NCI-H1436 (cell line): ENCODE measurements around the gene RBM3.
"Not testable (repeated sequence)": the region's sequence is repeated elsewhere in the genome, so short reads cannot be mapped to it uniquely, and the experiment has no call there.

Source experiments
- DNase-seq: peaks from one replicate; lab custom pipeline; 2025; lab: John Stamatoyannopoulos, UW

Gene RBM3

DNA sequence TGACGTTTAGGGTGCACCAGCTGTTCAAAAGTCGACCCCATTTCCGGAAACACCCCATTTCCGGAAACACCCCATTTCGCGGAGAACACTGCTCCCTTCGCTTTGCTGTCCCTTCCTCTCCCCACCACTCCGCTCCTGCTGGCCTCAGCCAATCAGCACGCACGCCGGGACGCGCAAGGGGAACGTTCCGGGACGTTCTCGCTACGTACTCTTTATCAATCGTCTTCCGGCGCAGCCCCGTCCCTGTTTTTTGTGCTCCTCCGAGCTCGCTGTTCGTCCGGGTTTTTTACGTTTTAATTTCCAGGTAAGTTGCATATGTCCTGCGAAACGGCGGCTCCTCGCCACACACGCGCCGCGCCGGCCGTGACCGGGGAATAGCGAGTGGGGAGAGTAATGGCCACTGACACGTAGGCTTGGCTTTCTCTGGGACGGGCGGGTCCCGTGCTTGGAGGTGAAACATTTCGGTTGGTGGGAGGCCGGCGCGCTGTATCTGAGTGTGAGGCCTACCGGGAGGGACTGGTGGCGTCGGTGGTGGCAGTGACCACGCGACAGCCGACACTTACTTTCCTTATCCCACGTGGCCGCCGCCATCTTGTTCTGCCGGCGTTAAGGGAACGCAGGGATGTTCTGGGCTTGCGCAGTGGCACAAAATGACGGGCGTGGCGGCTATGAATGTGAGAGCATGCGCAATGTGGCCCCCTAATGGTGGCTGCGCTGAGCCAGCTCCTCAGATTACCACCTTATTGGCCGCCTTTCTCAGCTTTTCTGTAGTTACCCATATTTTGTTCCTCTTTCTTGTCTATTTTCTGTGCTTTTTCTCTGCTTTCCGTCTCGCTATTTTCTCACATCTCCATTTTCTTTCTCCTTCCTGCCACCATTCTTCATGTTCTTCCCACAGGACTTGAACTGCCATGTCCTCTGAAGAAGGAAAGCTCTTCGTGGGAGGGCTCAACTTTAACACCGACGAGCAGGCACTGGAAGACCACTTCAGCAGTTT lies at the start of gene RBM3:
TSS of gene RBM3 (plus strand) at position 215 of the 997 bp plus-strand sequence. CDS start at position 912, 697 bp downstream.
- peak; percentile 85 for DNase-seq

GRCh38 chrX:48525853-48526252 lies 48.4 kb upstream of the RBM3 start:
- DNase-seq = not testable (repeated sequence)

DNA sequence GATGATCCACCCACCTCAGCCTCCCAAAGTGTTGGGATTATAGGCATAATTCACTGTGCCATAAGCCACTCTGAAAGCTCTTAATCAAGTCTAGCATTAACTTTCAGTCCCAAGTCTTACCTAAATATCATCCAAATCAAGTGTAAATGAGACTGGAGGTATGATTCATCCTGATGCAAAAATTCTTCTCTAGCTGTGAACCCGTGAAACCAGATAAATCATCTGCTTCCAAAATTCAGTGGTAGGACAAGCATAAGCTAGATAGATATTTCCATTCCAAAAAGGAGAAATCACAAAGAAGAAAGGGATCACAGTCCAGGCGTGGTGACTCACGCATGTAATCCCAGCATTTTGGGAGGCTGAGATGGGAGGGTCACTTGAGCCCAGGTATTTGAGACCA lies 43.5 kb upstream of the RBM3 start:
- no peak for DNase-seq

GRCh38 chrX:48531358-48531959 lies 42.8 kb upstream of the RBM3 start:
- DNase-seq = no peak

GRCh38 chrX:48532161-48532560 lies 42.1 kb upstream of the RBM3 start:
- no peak for DNase-seq

DNA sequence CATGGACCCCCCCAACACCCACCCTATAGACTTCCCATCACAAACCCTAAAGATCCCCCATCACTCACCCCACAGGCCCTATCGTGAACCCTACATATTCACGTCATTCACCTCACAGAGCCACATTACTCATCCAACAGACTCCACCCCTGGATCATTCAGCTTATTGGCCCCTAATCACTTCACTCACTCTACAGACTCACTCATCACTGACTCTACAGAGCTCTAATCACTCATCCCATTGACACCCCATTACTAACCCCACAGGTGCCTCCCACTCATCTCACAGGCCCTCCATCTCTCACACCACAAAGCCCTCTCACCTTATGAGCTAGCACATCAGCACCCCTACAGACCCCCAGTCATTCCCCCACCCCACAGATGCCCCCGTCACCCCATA lies 41.1 kb upstream of the RBM3 start:
- no peak for DNase-seq

GRCh38 chrX:48538641-48539344 lies 35.5 kb upstream of the RBM3 start:
- DNase-seq = no peak

GRCh38 chrX:48539345-48540027 lies 34.8 kb upstream of the RBM3 start, which contains the start of gene TBC1D25:
Gene TBC1D25 (plus strand): TSS chrX:48539714. CDS start chrX:48539798, 84 bp downstream.
- DNase-seq = peak; percentile 95

DNA sequence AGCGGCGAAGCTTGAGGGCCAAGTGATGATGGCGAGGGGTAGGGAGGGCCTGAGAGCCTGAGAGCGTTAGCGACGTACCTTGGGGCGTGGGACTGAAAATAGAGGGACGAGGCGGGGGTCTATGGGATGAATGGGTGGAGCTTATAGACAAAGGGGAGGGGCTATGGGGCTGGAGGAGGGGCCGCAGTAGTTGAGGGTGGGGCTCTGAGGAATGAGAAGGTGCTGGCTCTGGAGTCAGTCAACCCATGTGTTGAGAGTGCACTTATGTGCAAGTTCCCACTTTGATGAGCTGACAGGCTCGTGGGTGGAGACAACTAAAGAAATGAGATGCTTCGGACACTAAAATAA lies 34.3 kb upstream of the RBM3 start:
- DNase-seq = no peak

DNA sequence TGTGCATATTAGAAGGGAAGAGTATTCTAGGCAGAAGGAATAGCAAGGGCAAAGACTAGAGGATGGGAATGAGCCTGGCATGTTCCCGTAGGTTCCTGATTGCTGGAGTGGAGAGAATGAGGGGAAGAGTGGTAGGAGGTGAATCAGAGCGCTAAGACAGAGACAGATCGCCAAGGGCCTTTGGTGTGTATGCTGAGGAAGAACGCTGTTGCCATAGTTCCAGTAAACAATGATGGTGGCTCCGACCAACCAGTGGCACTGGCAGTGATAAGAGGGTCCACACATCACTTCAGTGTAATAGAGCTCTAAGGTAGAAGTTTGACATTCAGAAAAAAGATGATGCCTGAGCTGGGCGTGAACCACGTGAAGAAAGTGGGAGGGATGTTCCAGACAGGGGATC lies 33.8 kb upstream of the RBM3 start:
- no peak for DNase-seq

GRCh38 chrX:48541140-48541814 lies 33.0 kb upstream of the RBM3 start:
- DNase-seq = no peak

DNA sequence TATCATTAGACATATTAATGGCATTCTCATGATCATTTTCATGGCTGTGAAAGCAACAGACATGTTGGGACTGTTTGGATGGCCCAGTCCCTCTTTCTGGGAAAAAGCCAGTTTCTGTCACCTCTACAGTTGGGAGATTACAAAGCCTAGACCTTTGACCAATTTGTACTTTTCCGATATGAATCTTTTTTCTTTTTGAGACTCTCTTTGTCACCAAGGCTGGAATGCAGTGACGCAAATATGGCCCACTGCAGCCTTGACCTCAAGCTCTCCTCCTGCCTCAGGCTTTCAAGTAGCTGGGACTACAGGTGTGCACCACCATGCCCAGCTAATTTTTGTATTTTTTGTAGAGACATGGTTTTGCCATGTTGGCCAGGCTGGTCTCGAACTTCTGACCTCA lies 25.4 kb upstream of the RBM3 start:
- DNase-seq = no peak

GRCh38 chrX:48555731-48556325 lies 18.5 kb upstream of the RBM3 start:
- not testable (repeated sequence) for DNase-seq

GRCh38 chrX:48558271-48558670 lies 16.0 kb upstream of the RBM3 start:
- no peak for DNase-seq

DNA sequence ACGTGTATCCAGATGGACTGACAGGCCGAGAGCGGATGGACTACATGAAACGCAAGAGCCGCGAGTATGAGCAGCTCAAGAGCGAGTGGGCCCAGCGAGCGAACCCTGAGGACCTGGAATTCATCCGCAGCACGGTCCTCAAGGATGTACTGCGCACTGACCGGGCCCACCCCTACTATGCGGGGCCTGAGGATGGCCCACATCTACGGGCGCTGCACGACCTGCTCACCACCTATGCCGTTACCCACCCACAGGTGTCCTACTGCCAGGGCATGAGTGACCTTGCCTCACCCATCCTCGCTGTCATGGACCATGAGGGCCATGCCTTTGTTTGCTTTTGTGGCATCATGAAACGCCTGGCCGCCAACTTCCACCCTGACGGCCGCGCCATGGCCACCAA lies 14.6 kb upstream of the RBM3 start:
- no peak for DNase-seq

DNA sequence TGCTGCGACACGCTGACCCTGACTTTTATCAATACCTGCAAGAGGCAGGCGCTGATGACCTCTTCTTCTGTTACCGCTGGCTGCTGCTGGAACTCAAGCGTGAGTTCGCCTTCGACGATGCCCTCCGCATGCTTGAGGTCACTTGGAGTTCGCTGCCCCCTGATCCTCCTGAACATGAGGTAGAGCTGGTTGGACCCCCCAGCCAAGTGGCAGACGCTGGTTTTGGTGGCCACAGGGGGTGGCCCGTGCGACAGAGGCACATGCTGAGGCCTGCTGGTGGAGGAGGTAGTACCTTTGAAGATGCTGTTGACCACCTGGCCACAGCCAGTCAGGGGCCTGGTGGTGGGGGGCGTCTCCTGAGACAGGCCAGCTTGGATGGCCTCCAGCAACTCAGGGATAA lies 14.2 kb upstream of the RBM3 start:
- no peak for DNase-seq

- no peak for DNase-seq
These were observed 13.6 kb upstream of the RBM3 start for GRCh38 chrX:48560681-48561080.

GRCh38 chrX:48569958-48570357 lies 4.3 kb upstream of the RBM3 start:
- DNase-seq = no peak

GRCh38 chrX:48573690-48574269 lies 504 bp upstream of the RBM3 start:
- DNase-seq = peak; percentile 71

GRCh38 chrX:48575642-48576041 lies 1.4 kb downstream of the RBM3 start:
- no peak for DNase-seq

GRCh38 chrX:48576108-48576507 lies 1.8 kb downstream of the RBM3 start:
- DNase-seq = no peak
